ENCODE measurements around the gene CANT1.

- TF ChIP-seq, protein P1, sequence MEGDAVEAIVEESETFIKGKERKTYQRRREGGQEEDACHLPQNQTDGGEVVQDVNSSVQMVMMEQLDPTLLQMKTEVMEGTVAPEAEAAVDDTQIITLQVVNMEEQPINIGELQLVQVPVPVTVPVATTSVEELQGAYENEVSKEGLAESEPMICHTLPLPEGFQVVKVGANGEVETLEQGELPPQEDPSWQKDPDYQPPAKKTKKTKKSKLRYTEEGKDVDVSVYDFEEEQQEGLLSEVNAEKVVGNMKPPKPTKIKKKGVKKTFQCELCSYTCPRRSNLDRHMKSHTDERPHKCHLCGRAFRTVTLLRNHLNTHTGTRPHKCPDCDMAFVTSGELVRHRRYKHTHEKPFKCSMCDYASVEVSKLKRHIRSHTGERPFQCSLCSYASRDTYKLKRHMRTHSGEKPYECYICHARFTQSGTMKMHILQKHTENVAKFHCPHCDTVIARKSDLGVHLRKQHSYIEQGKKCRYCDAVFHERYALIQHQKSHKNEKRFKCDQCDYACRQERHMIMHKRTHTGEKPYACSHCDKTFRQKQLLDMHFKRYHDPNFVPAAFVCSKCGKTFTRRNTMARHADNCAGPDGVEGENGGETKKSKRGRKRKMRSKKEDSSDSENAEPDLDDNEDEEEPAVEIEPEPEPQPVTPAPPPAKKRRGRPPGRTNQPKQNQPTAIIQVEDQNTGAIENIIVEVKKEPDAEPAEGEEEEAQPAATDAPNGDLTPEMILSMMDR (IDR thresholded peaks at IDR 0.05) = no peak
- TF ChIP-seq POLR2A (IDR thresholded peaks at IDR 0.05) = no peak
Measured at GRCh38 chr17:79033046-79033616, 23.6 kb upstream of the CANT1 start.
